PFSK-1 (cell line): Measurements from ENCODE around the gene USP31.

Source experiments
- FOXP2 ChIP-seq: optimal IDR thresholded peaks from 2 replicates; pipeline ENCODE3; 2011; ENCODE audit warnings: borderline replicate concordance, control low read depth, inconsistent platforms; ENCODE audit not compliant: insufficient read depth; ENCODE audit errors: extremely low read length, extremely low read depth
- POLR2AphosphoS5 ChIP-seq: IDR thresholded peaks from 2 replicates; pipeline ENCODE4 v1.6.1; 2012; ENCODE audit warnings: low read depth, mild to moderate bottlenecking, control low read depth, low read length, moderate library complexity
- REST ChIP-seq, 2 experiments: IDR thresholded peaks; 2 replicates each; pipeline versions ENCODE4 v1.6.1 to v1.8.0; 2011 to 2012; ENCODE audit warnings: low read depth in 2 of 2, low read length in 2 of 2, control low read depth in 1 of 2, inconsistent platforms in 1 of 2, mild to moderate bottlenecking in 1 of 2, moderate library complexity in 1 of 2; ENCODE audit not compliant: insufficient read depth in 1 of 2
- TAF1 ChIP-seq: IDR thresholded peaks from 2 replicates; pipeline ENCODE4 v1.6.1; 2012; ENCODE audit warnings: low read length, control low read depth, borderline replicate concordance; ENCODE audit not compliant: insufficient read depth

DNA sequence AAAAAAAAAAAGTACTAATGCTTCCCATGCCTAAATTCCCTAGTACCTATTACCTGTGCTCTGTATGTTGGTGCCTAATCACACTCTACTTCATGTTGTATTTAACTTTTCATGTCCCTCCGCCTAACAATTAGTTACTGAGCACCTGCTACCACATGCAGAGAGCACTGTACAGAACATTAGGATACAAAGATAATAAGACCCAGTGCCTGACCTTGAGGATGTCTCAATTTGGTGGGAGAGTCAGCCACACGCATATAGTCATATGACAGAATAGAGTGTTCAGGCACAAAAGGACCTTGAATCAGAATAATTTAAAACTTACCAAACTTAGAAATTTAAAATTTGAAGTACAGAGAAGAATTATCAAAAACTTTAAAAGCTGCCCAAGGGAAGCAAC is 42.1 kb downstream of the USP31 start:
- no peak for TF ChIP-seq POLR2AphosphoS5
- TF ChIP-seq FOXP2 = no peak
- TF ChIP-seq TAF1 = no peak
- TF ChIP-seq REST (IDR thresholded peaks at IDR 0.05; ENCODE audit: insufficient read depth in 1 of 2, low read depth in 2 of 2, low read length in 2 of 2) = no peak
